Esophagus squamous epithelium (tissue), 5 donors: Measurements from ENCODE around the gene ZSWIM8. TPM values are rescaled to one million over a fixed set of nuclear protein-coding genes. Genes with fewer than 3 reads are reported as not detected.
"Not testable (repeated sequence)": the region's sequence is repeated elsewhere in the genome, so short reads cannot be mapped to it uniquely, and the experiment has no call there.

ENCODE experiments used
- DNase-seq: peaks from one replicate; lab custom pipeline; 2025; lab: John Stamatoyannopoulos, UW
- H3K27ac ChIP-seq, 4 donors: fragments of 200-600 bp; sonication (generic); one replicate each; pipeline ENCODE4 v1.5.1; 2016 to 2019; ENCODE audit warnings: mild to moderate bottlenecking in 1 of 4
- H3K27me3 ChIP-seq, 4 donors: fragments of 200-600 bp; sonication (generic); 1 replicate in 3 of 4; 2 replicates in 1 of 4; pipeline versions ENCODE4 v1.5.1 to v1.6.0; 2017 to 2021; ENCODE audit warnings: antibody characterized with exemption in 1 of 4
- H3K36me3 ChIP-seq, 3 donors: fragments of 200-600 bp; sonication (generic); one replicate each; pipeline ENCODE4 v1.5.1; 2016 to 2019
- H3K4me1 ChIP-seq, 3 donors: fragments of 200-600 bp; sonication (generic); one replicate each; pipeline ENCODE4 v1.5.1; 2017 to 2019
- H3K4me3 ChIP-seq, 4 donors: fragments of 200-600 bp; sonication (generic); 1 replicate in 3 of 4; 2 replicates in 1 of 4; pipeline ENCODE4 v1.5.1; 2016 to 2019; ENCODE audit warnings: mild to moderate bottlenecking in 2 of 4, moderate library complexity in 1 of 4
- H3K9me3 ChIP-seq, 3 donors: fragments of 200-600 bp; sonication (generic); one replicate each; pipeline ENCODE4 v1.5.1; 2016 to 2019
- CTCF ChIP-seq, 6 experiments: fragments of 450-650 bp in 4 of 6; fragments of 200-600 bp in 2 of 6; sonication (generic) in 2 of 6; IDR thresholded peaks; one replicate each; pipeline ENCODE4 v1.5.1; 2016 to 2019; ENCODE audit warnings: antibody characterized with exemption in 6 of 6, mild to moderate bottlenecking in 4 of 6, moderate library complexity in 4 of 6
- POLR2A ChIP-seq, 4 donors: fragments of 450-650 bp; IDR thresholded peaks; one replicate each; pipeline ENCODE4 v1.6.1; 2017; ENCODE audit warnings: antibody characterized with exemption in 4 of 4, mild to moderate bottlenecking in 4 of 4, moderate library complexity in 3 of 4
- WGBS, 2 donors: methylation state at CpG; one replicate each; pipeline ENCODE4 v1.1.5; 2018; 5-methylcytosine and 5-hydroxymethylcytosine counted together
- intact Hi-C: fragments of 100-400 bp; cut with DNase I; formaldehyde crosslinking; loops from one replicate; pipeline ENCODE4 v1.15.0; 2022
- total RNA-seq, 4 donors: library from RNA; depleted of rRNA; stranded (reverse); fragments of >200 nt; gene quantifications; one replicate each; pipeline ENCODE4 v1.1.0, GENCODE V29; 2016
- donor health status: DM: yes; HTN: yes; CAD: no.

ZSWIM8 gene
- total RNA-seq, 4 donors from 2014 or later = 33.3 to 116 (median 83.9) TPM

- no peak for DNase-seq
- peaks cover 34 to 70% (median 34%) of the 10 kb centered on the region in 3 donors for H3K4me1 ChIP-seq
- H3K9me3 ChIP-seq = no peaks in the 10 kb centered on the region
- no peak for TF ChIP-seq POLR2A (IDR thresholded peaks at IDR 0.05)
- TF ChIP-seq CTCF (IDR thresholded peaks at IDR 0.05) = no peak
- H3K36me3 ChIP-seq = peaks cover 16 to 28% (median 17%) of the 10 kb centered on the region in 3 donors
- intact Hi-C loops = no loop called here
- peak overlapping the region; percentile 94 to 99 (median 95) for H3K27ac ChIP-seq
- H3K27me3 ChIP-seq = no peaks in the 10 kb centered on the region
- 2 to 5% methylated on average over 9 to 21 of the region's 54 CpGs for WGBS, 2 donors
- H3K4me3 ChIP-seq = peak overlapping the region; percentile 92 to 99 (median 96)
Measured at GRCh38 chr10:73785721-73786511, 510 bp downstream of the ZSWIM8 start.

- H3K4me1 ChIP-seq = peaks cover 30 to 64% (median 30%) of the 10 kb centered on the region in 3 donors
- peaks cover 22 to 33% (median 23%) of the 10 kb centered on the region in 3 donors for H3K36me3 ChIP-seq
- intact Hi-C loops = no loop called here
- H3K9me3 ChIP-seq = no peaks in the 10 kb centered on the region
- peak overlapping the region; percentile 94 to 99 (median 95) for H3K27ac ChIP-seq
- no peak for TF ChIP-seq POLR2A (IDR thresholded peaks at IDR 0.05)
- no peak for TF ChIP-seq CTCF (IDR thresholded peaks at IDR 0.05)
- 0 to 5% methylated on average over 2 of the region's 2 CpGs for WGBS, 2 donors
- H3K4me3 ChIP-seq = peak overlapping the region; percentile 92 to 99 (median 96)
- DNase-seq = no peak
- H3K27me3 ChIP-seq = no peaks in the 10 kb centered on the region
Measured at GRCh38 chr10:73786512-73786885, 1.1 kb downstream of the ZSWIM8 start.

GRCh38 chr10:73787031-73787800 lies 1.8 kb downstream of the ZSWIM8 start:
- H3K9me3 ChIP-seq, H3K27me3 ChIP-seq, intact Hi-C loops, DNase-seq: not testable (repeated sequence)
- peaks cover 29 to 41% (median 30%) of the 10 kb centered on the region in 3 donors for H3K36me3 ChIP-seq
- H3K4me1 ChIP-seq = peaks cover 30 to 61% (median 30%) of the 10 kb centered on the region in 3 donors
- H3K27ac ChIP-seq = peak overlapping the region in 1 of 4 donors; percentile 94
- 91 to 92% methylated on average over 8 to 9 of the region's 21 CpGs for WGBS, 2 donors
- peak overlapping the region in 3 of 4 donors; percentile 92 to 99 (median 93) for H3K4me3 ChIP-seq

- no peak overlapping the region for H3K27ac ChIP-seq
- peaks cover 16 to 43% (median 23%) of the 10 kb centered on the region in 3 donors for H3K4me1 ChIP-seq
- TF ChIP-seq CTCF (IDR thresholded peaks at IDR 0.05) = no peak
- TF ChIP-seq POLR2A (IDR thresholded peaks at IDR 0.05) = no peak
- 84 to 89% methylated on average over 16 to 17 of the region's 17 CpGs for WGBS, 2 donors
- H3K4me3 ChIP-seq = no peak overlapping the region
- no peak for DNase-seq
- no peaks in the 10 kb centered on the region for H3K27me3 ChIP-seq
- intact Hi-C loops = no loop called here
- peaks cover 46 to 59% (median 48%) of the 10 kb centered on the region in 3 donors for H3K36me3 ChIP-seq
- no peaks in the 10 kb centered on the region for H3K9me3 ChIP-seq
Measured at GRCh38 chr10:73788864-73789658, 3.7 kb downstream of the ZSWIM8 start.

DNA sequence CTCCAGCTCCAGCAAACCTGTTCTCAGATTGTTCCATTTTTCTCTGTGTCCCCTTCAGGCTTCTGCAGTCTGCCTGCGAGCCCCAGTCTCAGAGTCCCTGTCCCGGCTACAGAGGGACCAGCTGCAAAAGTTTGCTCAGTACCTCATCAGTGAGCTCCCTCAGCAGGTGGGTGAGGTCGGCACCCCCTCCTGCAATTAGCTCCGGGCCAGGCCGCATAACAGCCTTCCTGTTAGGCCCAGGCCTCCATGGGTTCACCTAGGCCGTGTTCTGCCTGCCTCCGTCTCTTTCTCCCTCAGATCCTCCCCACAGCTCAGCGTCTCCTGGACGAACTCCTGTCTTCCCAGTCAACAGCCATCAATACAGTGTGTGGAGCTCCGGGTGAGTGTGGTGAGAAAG lies 4.3 kb downstream of the ZSWIM8 start:
- Histone ChIP-seq H3K9me3 (no peaks in the 10 kb centered on the region), H3K4me1 (peaks cover 15 to 37% (median 21%) of the 10 kb centered on the region in 3 donors), H3K4me3 (no peak overlapping the region), H3K27ac (no peak overlapping the region), H3K27me3 (no peaks in the 10 kb centered on the region), H3K36me3 (peaks cover 52 to 65% (median 53%) of the 10 kb centered on the region in 3 donors)
- intact Hi-C loops = no loop called here
- WGBS, 2 donors = 79 to 96% methylated on average over 5 to 9 of the region's 10 CpGs
- no peak for DNase-seq
- TF ChIP-seq POLR2A (IDR thresholded peaks at IDR 0.05) (no peak), CTCF (IDR thresholded peaks at IDR 0.05) (no peak)
